Upper lobe of left lung (tissue), 4 donors: ENCODE data around the gene PDE11A.

Experiments used
- EP300 ChIP-seq, 4 donors: sonication (generic); formaldehyde crosslinking; IDR thresholded peaks; one replicate each; pipeline ENCODE4 v1.5.1; 2017; ENCODE audit warnings: antibody characterized with exemption in 4 of 4, control low read depth in 2 of 4
- POLR2A ChIP-seq, 4 donors: fragments of 450-650 bp; IDR thresholded peaks; one replicate each; pipeline ENCODE4 v1.5.1; 2016 to 2017; ENCODE audit warnings: antibody characterized with exemption in 4 of 4, mild to moderate bottlenecking in 2 of 4
- TF ChIP-seq, protein P1 (sequence below), 6 experiments: fragments of 450-650 bp in 4 of 6; fragments of 200-600 bp in 2 of 6; sonication (generic) in 2 of 6; IDR thresholded peaks; one replicate each; pipeline ENCODE4 v1.5.1; 2016 to 2019; ENCODE audit warnings: antibody characterized with exemption in 6 of 6

GRCh38 chr2:177679611-177680605 is 392.7 kb downstream of the PDE11A start:
- TF ChIP-seq, protein P1, sequence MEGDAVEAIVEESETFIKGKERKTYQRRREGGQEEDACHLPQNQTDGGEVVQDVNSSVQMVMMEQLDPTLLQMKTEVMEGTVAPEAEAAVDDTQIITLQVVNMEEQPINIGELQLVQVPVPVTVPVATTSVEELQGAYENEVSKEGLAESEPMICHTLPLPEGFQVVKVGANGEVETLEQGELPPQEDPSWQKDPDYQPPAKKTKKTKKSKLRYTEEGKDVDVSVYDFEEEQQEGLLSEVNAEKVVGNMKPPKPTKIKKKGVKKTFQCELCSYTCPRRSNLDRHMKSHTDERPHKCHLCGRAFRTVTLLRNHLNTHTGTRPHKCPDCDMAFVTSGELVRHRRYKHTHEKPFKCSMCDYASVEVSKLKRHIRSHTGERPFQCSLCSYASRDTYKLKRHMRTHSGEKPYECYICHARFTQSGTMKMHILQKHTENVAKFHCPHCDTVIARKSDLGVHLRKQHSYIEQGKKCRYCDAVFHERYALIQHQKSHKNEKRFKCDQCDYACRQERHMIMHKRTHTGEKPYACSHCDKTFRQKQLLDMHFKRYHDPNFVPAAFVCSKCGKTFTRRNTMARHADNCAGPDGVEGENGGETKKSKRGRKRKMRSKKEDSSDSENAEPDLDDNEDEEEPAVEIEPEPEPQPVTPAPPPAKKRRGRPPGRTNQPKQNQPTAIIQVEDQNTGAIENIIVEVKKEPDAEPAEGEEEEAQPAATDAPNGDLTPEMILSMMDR (IDR thresholded peaks at IDR 0.05): no peak
- no peak for TF ChIP-seq POLR2A (IDR thresholded peaks at IDR 0.05)
- TF ChIP-seq EP300 (IDR thresholded peaks at IDR 0.05): no peak
